Loucy (cell line): ENCODE data around the gene TMF1.

Experiments
- H2AFZ ChIP-seq: fragments of 200-600 bp; sonication (generic); 2 replicates; pipeline ENCODE4 v1.6.0; 2016; ENCODE audit warnings: antibody characterized with exemption, mild to moderate bottlenecking, low read length, moderate library complexity
- H3F3A ChIP-seq: fragments of 200-600 bp; 2 replicates; pipeline ENCODE4 v1.6.0; 2016; ENCODE audit warnings: antibody characterized with exemption, low read depth, mild to moderate bottlenecking
- H3K27me3 ChIP-seq: fragments of 200-600 bp; sonication (generic); 2 replicates; pipeline ENCODE4 v1.6.1; 2014; ENCODE audit warnings: low read length, mild to moderate bottlenecking; ENCODE audit not compliant: insufficient read depth, poor library complexity, severe bottlenecking
- H3K36me3 ChIP-seq: fragments of 200-600 bp; sonication (generic); 2 replicates; pipeline ENCODE4 v1.6.1; 2016; ENCODE audit warnings: low read length; ENCODE audit not compliant: insufficient read depth
- H3K4me1 ChIP-seq: fragments of 200-600 bp; sonication (generic); 2 replicates; pipeline ENCODE4 v1.5.1; 2014; ENCODE audit warnings: low read length, mild to moderate bottlenecking; ENCODE audit not compliant: insufficient read depth, poor library complexity, severe bottlenecking
- H3K4me2 ChIP-seq: fragments of 200-600 bp; sonication (generic); 2 replicates; pipeline ENCODE4 v1.6.0; 2014; ENCODE audit warnings: antibody characterized with exemption, low read length, low read depth, mild to moderate bottlenecking; ENCODE audit not compliant: poor library complexity, severe bottlenecking
- H3K4me3 ChIP-seq: fragments of 200-600 bp; sonication (generic); 2 replicates; pipeline ENCODE4 v1.5.1; 2014; ENCODE audit warnings: low read length, mild to moderate bottlenecking, mixed read lengths; ENCODE audit not compliant: poor library complexity, severe bottlenecking
- H3K79me2 ChIP-seq: fragments of 200-600 bp; sonication (generic); 2 replicates; pipeline ENCODE4 v1.6.1; 2014; ENCODE audit warnings: low read length; ENCODE audit not compliant: insufficient read depth
- H3K9ac ChIP-seq: fragments of 200-600 bp; sonication (generic); 2 replicates; pipeline ENCODE4 v1.6.0; 2014; ENCODE audit warnings: mild to moderate bottlenecking, low read depth, low read length, moderate library complexity; ENCODE audit not compliant: poor library complexity, severe bottlenecking
- H3K9me2 ChIP-seq: fragments of 200-600 bp; sonication (generic); replicated peaks from 2 replicates; pipeline ENCODE4 v1.6.1; 2016; ENCODE audit warnings: low read depth, low read length, mixed read lengths
- H3K9me3 ChIP-seq: fragments of 200-600 bp; sonication (generic); 2 replicates; pipeline ENCODE4 v1.6.1; 2014; ENCODE audit warnings: mild to moderate bottlenecking, antibody characterized with exemption, low read length, low read depth; ENCODE audit not compliant: insufficient read depth
- H4K20me1 ChIP-seq: fragments of 200-600 bp; sonication (generic); 2 replicates; pipeline ENCODE4 v1.6.0; 2014; ENCODE audit warnings: antibody characterized with exemption, low read length, mild to moderate bottlenecking; ENCODE audit not compliant: insufficient read depth, poor library complexity, severe bottlenecking
- EZH2phosphoT487 ChIP-seq: fragments of 200-600 bp; IDR thresholded peaks from 2 replicates; pipeline ENCODE4 v1.6.1; 2018; ENCODE audit warnings: antibody characterized with exemption, mild to moderate bottlenecking, moderate library complexity, borderline replicate concordance
- TF ChIP-seq, protein P1 (sequence below): fragments of 200-600 bp; sonication (generic); conservative IDR thresholded peaks from 2 replicates; pipeline ENCODE4 v1.5.1; 2014; ENCODE audit warnings: mild to moderate bottlenecking, antibody characterized with exemption, low read length

Gene TMF1

DNA sequence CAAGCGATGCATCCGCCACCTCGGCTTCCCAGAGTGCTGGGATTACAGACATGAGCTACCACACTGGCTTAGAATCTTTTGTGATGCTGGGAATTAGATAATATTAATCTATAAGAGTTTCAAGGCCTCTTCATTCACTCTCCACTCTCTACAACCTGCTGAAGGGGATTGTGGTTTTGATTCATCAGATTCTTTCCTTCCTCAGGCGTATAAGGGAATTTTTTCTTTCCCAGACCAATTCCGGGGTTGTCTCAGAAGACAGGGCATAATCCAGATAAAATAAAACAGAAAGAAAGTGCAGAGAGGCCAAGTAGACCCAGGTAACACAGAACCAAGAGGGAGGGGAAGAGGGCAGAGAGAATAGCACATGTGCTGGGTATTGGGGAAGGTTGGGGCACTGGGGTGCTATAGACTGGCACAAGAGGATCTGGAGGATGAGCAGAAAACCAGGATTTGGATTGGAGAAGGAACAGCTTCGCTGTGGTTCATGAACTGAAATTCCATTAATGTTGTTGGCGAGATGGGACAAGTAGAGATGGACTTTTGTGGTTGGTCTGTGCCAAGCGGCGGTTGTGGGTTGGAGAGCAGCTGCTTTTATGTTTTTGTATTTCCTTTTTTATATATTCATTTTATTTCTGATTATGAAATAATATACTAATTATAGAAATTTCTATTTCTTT lies 45.4 kb upstream of the TMF1 start:
- Histone ChIP-seq H3K79me2 (peaks cover 78% of the 10 kb centered on the region), H3F3A (peaks cover under 1% of the 10 kb centered on the region; the same call in 1 of the 2 replicates), H3K27me3 (no peaks in the 10 kb centered on the region), H3K4me2 (no peak overlapping the region), H3K36me3 (peaks cover 13% of the 10 kb centered on the region; the same call in 1 of the 2 replicates), H4K20me1 (peaks cover 8% of the 10 kb centered on the region), H3K9me2 (no peaks in the 10 kb centered on the region), H3K9ac (no peak overlapping the region), H3K4me3 (no peak overlapping the region), H3K4me1 (peaks cover 25% of the 10 kb centered on the region), H3K9me3 (no peaks in the 10 kb centered on the region), H2AFZ (no peak overlapping the region)
- TF ChIP-seq EZH2phosphoT487 = no peak
- TF ChIP-seq, protein P1, sequence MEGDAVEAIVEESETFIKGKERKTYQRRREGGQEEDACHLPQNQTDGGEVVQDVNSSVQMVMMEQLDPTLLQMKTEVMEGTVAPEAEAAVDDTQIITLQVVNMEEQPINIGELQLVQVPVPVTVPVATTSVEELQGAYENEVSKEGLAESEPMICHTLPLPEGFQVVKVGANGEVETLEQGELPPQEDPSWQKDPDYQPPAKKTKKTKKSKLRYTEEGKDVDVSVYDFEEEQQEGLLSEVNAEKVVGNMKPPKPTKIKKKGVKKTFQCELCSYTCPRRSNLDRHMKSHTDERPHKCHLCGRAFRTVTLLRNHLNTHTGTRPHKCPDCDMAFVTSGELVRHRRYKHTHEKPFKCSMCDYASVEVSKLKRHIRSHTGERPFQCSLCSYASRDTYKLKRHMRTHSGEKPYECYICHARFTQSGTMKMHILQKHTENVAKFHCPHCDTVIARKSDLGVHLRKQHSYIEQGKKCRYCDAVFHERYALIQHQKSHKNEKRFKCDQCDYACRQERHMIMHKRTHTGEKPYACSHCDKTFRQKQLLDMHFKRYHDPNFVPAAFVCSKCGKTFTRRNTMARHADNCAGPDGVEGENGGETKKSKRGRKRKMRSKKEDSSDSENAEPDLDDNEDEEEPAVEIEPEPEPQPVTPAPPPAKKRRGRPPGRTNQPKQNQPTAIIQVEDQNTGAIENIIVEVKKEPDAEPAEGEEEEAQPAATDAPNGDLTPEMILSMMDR = no peak

DNA sequence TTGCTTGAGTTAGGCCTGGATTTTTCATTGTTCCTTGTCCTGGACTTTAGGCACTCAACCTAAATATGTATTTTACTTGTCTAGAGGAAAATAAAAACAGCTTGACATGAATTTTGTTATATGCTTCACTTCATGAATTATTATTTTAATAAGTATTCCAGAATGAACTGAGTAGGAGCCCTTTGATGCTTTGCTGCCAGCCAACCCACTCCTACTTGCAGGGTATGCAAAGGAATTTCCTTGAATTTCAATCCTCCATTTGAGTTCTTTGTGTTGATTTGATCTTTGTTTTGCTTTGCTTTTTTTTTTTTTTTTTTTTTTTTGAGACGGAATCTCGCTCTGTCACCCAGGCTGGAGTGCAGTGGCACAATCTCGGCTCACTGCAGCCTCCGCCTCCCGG lies 44.2 kb upstream of the TMF1 start:
- Histone ChIP-seq H3K9me3 (no peaks in the 10 kb centered on the region), H3K36me3 (peaks cover 6% of the 10 kb centered on the region; the same call in 1 of the 2 replicates), H3K79me2 (peaks cover 87% of the 10 kb centered on the region), H3K27me3 (no peaks in the 10 kb centered on the region), H3F3A (peaks cover 10% of the 10 kb centered on the region; the same call in 1 of the 2 replicates), H3K9me2 (no peaks in the 10 kb centered on the region), H3K4me3 (no peak overlapping the region), H2AFZ (no peak overlapping the region), H3K9ac (no peak overlapping the region), H3K4me2 (no peak overlapping the region), H3K4me1 (peaks cover 34% of the 10 kb centered on the region), H4K20me1 (peaks cover 8% of the 10 kb centered on the region)
- TF ChIP-seq, protein P1 = no peak
- no peak for TF ChIP-seq EZH2phosphoT487

DNA sequence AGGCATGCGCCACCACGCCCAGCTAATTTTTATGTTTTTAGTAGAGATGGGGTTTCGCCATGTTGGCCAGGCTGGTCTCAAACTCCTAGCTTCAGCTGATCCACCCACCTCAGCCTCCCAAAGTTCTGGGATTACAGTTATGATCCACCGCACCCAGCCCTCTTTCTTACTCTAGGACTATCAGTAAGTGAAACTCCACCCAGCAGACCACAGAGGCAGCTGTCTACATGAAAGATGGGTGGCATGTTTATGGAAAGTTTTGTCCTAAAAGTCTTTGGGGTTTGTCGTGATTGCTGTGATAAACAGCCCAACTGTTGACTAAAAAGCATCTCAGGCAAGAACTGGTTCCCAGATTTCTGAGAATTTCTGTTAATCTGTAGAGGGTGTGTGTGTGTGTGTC lies 43.5 kb upstream of the TMF1 start:
- peaks cover 11% of the 10 kb centered on the region; the same call in 1 of the 2 replicates for H3F3A ChIP-seq
- H3K36me3 ChIP-seq = peaks cover 6% of the 10 kb centered on the region; the same call in 1 of the 2 replicates
- no peak overlapping the region for H3K9ac ChIP-seq
- H4K20me1 ChIP-seq = peaks cover 8% of the 10 kb centered on the region
- no peaks in the 10 kb centered on the region for H3K27me3 ChIP-seq
- peak overlapping the region; percentile 13 for H3K4me2 ChIP-seq
- H3K9me3 ChIP-seq = no peaks in the 10 kb centered on the region
- H3K79me2 ChIP-seq = peaks cover 88% of the 10 kb centered on the region
- no peaks in the 10 kb centered on the region for H3K9me2 ChIP-seq
- no peak overlapping the region for H3K4me3 ChIP-seq
- TF ChIP-seq EZH2phosphoT487 = no peak
- TF ChIP-seq, protein P1 = no peak
- H2AFZ ChIP-seq = no peak overlapping the region
- H3K4me1 ChIP-seq = peaks cover 39% of the 10 kb centered on the region
